TTC549 (cell line): ENCODE data around the gene ZDHHC8.

Source experiments
- FAIRE-seq: peaks from 2 replicates; lab custom pipeline; 2012; peaks lifted over from hg19 to GRCh38; lab: Jason Lieb, UNC

The ZDHHC8 gene

DNA sequence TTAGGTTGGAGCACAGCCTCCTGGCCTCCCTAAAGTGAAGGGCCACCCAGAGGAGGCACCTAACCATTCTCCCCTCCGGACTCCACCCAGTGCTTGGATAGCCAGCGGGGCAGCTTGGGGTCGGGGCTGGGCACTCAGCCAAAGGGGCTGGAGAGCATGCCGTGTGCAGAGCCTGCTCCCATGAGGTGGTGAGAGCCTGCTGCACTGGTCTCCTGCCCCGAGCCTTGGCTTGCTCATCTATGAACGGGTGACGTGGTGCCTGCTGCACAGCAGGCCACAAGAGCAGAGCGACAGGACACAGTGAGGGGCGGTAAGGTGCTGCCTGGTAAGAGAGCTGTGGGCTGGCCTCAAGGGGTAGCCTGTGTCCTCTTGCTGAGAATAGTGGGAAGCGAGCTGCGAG is 33.3 kb downstream of the ZDHHC8 start:
- FAIRE-seq = no peak

GRCh38 chr22:20165421-20165820 is 33.8 kb downstream of the ZDHHC8 start:
- FAIRE-seq = no peak

DNA sequence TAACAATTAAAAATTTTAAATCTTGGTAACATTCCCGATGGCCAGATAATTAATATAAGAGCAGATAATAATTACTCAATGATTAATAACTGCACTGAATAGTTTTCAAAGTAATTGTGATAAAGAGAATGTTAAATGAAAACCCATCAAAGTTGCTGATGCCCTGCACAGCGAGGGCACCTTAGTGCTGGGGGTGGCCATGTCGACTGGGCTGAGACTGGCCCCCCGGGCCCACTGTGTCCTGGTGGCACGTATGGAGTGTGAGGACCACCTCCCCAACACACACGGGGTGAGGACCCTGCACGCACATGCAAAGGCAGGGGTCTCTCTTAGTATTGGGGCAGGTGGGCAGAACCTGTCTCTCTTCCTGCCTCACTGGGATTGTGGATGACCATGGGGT is 34.3 kb downstream of the ZDHHC8 start:
- FAIRE-seq = no peak

GRCh38 chr22:20166703-20167102 is 35.1 kb downstream of the ZDHHC8 start:
- no peak for FAIRE-seq

DNA sequence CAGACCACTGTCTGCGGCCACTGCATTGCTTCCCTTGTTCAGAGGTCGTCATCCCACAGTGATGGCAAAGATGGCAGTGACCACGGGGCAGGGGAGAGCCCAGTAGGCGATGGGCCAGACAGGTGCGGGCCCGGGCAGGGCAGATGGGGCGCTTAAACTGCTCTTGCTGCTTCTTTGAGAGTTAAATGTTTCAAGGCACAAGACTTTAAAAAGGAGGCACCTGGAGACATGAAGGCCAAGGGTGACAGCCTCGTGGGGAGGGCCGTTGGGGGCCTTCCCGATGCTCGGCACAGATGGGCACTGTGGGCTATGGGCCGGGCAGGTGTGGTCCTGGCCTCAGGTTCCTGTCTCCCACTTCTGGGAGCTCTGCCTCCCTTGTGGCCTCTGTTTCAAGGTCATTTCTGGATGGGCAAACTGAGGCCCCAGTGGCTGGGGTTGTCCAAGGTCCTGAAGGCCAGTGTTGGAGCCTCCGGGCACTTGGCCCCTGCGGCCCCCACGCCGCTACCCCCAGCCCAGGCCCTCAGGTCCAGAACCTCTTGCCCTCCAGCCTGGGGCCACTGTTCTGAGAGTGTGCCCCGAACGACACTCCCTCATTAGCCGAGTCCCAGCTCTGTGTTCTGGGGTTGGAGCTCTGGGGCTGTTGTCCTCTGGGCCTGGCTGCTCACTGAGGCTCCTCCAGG is 36.2 kb downstream of the ZDHHC8 start:
- no peak for FAIRE-seq

GRCh38 chr22:20169253-20169822 is 37.7 kb downstream of the ZDHHC8 start:
- no peak for FAIRE-seq

- FAIRE-seq = no peak
Observed at GRCh38 chr22:20170170-20170569, 38.6 kb downstream of the ZDHHC8 start.

GRCh38 chr22:20171288-20172140 is 39.9 kb downstream of the ZDHHC8 start:
- FAIRE-seq = no peak

- no peak for FAIRE-seq
Observed at GRCh38 chr22:20172141-20172613, 40.6 kb downstream of the ZDHHC8 start.

- no peak for FAIRE-seq
Observed at GRCh38 chr22:20173246-20173645, 41.6 kb downstream of the ZDHHC8 start.

DNA sequence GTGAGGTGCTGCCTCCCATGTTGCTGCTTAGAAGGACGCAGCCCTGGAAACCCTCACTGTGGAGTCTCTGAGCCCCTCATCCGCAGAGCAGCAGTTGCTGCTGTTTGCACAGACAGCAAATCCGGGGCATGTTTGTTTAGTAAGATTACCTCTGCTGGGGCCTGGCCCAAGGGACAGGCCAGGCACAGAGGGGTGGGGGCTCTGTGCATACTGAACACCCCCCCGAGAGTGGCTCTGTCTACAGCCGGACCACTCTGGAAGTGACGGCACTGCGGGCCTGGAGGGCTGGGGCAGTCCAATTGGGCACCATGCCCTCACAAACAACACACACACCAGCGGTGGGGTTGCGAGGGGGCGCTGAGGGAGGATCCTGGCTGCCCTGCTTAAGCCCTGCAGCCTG is 42.2 kb downstream of the ZDHHC8 start:
- FAIRE-seq = no peak

DNA sequence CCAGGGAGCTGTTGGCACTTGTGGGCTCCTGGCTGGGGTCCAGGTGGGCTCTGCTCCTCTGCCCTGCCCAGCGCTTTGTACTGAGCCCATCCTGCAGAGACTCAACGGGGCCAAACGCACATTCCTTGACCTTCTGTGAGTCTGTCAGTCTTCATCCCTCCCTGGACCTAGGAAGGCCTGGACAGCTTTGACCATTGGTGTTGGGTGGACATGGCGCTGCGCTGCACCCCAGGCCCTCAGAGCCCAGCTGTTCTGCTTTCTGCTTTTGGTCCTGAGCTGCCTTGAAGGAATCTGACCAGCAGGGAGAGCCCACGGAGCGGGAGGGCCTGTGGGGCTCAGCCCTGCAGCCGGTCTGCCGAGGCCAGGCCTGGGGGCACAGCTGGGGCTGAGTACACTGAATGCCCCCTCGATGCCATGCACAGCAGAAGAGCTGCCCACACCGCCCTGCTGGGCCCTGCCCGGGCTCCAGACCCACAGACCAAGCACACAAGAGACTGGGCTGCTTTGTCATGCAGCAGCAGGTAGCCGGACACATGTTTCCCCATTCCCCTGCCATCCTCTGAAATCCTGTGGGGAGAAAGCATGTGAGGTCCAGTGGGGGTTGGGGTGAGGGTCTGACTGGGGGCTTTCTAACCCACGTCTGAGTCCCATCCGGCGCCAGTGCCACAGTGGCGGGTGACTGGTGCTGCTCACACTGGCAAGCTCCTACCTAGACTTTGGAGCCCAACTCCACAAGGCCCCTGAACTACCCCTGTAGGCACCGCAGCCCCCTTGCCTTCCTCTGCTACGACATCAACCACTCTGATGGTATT is 43.4 kb downstream of the ZDHHC8 start:
- FAIRE-seq = no peak

GRCh38 chr22:20175597-20175900 is 43.9 kb downstream of the ZDHHC8 start:
- FAIRE-seq = no peak

DNA sequence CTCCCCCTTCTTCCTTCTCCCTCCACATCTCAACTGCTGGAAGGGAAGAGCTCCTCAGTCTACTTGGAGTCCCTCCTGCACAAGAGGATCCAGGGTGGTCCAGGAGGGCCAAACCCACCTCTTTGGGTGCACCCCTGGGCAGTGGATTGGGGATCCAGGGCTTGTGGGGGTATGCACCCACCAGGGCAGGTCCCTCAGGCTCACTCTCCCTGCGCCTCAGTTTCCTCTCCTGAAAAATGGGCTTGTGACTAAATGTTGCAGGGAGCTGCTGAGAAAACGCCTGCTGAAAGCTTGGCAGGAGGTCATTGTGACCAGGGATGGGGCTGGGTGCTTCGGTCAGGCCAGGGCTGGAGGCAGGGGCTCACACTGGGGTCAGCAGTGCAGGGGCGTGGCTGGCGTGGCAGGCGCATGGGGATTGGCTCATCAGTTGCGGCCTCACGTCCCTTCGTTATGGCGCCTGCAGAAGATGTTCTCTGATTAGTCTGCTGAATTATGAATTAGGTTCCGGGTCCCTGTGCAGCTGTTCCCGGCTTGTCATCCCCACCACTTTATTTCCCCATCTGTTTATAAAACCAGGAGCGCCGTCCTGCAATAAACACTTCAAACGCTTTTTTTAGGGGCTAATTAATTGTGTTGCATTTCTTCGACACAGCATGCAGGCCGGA is 44.9 kb downstream of the ZDHHC8 start:
- no peak for FAIRE-seq

DNA sequence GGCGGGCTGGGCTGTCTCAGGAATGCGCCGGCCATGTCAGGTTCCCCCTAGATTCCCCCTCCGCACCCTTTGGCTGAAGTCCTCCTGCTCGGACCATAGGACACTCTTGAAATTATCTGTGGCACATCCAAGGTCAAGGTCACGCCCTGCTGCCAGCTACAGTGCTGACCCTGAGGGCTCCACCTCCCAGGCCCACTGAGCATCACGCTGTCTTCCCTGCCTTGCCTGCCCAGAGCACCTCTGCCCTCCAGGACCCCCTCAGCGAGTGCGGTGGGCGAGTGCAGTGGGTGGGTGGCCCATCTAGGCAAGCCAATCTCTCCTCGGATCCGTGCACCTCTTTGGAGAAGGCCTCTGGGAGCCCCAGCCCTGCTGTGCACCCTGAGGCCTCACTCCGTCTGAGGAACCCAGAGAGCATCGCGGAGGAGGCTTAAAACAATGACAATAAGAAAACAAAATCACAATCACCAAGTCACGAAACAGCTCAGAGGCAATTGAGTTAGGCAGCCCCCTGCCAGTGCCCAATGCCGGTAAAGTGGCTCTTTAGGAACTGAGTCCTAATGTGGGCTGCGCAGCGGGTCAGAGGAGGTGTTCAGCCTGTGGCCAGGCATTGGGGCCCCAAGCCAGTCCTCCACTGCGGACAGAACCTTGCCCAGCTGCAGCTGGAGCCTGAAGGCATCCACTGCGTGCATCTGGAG is 45.8 kb downstream of the ZDHHC8 start:
- no peak for FAIRE-seq

DNA sequence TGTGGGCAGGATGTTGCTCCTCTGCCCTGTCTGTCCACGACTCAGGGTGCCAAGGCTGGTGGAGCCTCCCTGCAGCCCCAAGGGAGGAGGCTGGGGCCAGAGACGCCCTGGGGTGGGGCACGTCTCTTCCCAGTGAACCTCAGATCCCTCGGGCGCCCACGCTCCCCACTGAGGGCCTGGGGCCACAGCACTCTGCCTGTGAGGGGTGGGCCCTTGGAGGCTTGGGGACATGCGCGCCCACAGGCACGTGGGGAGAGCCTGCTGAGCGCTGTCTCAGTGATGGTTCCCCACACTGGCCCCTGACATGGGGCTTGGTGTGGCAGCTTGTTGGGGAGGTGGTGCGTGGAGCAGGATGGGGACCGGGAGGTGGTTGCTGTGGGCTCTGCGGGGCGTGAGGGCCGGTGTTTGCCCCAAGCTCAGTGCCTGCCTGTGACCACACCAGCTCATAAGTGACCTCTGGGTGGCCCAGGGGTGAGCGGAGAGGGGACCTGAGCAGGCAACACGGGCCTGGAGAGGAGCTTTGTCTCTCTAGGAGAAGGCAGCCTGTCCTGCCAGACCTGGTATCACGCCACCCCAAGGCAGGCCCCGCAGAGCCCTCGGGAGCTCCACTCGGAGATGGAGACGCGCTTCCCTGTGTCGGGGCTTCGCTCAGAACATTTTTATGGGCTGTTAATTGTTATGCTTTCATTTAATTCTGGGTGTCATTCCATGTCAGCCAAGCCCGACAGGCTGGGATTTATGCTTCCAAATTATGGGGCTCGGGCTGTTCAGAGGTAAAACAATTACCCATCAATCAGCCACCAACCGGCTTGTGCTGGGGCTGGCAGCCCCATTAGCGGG is 46.7 kb downstream of the ZDHHC8 start:
- no peak for FAIRE-seq

GRCh38 chr22:20178915-20179227 is 47.3 kb downstream of the ZDHHC8 start:
- FAIRE-seq = no peak

DNA sequence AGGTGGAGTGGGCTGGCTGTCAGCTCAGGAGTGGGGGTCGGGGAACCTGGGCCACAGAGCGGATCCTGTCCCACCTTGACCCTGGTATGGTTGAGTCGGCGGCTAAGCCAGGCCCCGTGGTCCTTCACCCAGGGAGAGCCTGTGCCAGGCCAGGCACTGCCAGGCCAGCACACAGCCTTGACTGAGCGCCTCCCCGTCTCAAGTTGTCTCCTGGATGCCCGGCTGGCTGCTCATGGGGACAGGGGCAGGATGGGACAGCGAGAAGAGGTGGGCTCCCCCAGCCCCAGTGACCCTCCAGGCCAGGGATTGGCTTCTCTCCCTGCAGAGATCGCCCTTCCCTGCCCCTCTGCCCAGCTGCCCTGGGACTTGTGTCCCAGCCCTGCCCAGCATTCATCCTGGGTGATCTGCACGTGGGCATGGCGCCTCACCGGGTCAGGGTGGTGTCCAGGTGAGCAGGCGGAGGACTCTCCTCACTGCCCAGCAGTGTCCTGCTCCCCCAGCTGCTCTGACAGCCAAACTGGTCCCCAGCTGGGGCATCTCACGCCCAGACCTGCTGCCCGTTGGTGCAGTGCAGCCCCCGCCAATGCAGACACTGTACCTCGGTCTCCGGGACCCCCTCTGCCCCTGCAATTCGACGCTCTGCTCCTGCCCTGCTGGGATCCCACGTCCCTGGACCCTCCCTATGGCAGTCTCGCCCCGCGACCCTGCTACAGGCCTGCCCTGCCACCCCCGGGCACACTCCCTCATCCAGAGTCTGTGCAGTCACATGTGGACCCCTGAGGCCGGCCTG is 48.0 kb downstream of the ZDHHC8 start:
- FAIRE-seq = no peak

GRCh38 chr22:20180245-20180630 is 48.6 kb downstream of the ZDHHC8 start:
- FAIRE-seq = no peak

DNA sequence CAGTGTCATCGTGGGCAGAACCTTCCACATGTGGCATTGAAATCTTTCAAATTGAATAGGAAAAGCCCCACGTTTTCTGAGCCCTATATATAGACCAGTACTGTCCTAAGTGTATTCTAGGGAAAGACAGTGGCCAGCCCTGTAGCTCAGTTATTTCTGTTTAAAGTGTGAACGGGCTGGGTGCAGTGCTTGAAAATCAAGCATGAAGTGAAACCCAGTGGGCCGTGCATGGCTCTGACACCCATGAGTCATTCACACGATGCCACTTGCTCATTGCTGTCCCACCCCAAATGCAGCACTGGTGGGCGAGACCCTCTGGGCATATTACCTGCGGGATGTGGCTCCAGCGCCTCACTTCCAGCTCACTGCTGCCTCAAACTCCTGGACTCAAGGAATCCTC is 49.0 kb downstream of the ZDHHC8 start:
- FAIRE-seq = no peak
